Epithelial cell of esophagus (primary cell): ENCODE data around the gene NR1H3.
A peak's percentile ranks its signal among the peaks of the same experiment; 100 is the strongest.

ENCODE experiments used
- DNase-seq: peaks from one replicate; pipeline ENCODE4 v3.0.0; 2010; ENCODE audit warnings: low read depth
- H3K4me3 ChIP-seq: 2 replicates; pipeline ENCODE4 v1.5.1; 2011; ENCODE audit warnings: mild to moderate bottlenecking, low read length, control low read depth
- TF ChIP-seq, protein P1 (sequence below): IDR thresholded peaks from 2 replicates; pipeline ENCODE4 v1.5.1; 2011; ENCODE audit warnings: low read depth, mild to moderate bottlenecking, low read length, control low read depth, inconsistent platforms; ENCODE audit not compliant: insufficient read depth; ENCODE audit errors: missing control alignments

The NR1H3 gene

DNA sequence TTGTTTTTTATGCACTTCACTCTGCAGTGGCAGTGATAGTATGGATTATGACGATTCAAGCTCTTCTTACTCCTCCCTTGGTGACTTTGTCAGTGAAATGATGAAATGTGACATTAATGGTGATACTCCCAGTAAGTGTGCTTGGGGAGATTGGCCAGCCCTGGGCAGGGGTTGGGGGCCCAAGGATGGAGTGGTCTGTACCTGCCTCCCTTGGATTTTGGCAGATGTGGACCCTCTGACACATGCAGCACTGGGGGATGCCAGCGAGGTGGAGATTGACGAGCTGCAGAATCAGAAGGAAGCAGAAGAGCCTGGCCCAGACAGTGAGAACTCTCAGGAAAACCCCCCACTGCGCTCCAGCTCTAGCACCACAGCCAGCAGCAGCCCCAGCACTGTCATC is 26.4 kb downstream of the NR1H3 start:
- TF ChIP-seq, protein P1, sequence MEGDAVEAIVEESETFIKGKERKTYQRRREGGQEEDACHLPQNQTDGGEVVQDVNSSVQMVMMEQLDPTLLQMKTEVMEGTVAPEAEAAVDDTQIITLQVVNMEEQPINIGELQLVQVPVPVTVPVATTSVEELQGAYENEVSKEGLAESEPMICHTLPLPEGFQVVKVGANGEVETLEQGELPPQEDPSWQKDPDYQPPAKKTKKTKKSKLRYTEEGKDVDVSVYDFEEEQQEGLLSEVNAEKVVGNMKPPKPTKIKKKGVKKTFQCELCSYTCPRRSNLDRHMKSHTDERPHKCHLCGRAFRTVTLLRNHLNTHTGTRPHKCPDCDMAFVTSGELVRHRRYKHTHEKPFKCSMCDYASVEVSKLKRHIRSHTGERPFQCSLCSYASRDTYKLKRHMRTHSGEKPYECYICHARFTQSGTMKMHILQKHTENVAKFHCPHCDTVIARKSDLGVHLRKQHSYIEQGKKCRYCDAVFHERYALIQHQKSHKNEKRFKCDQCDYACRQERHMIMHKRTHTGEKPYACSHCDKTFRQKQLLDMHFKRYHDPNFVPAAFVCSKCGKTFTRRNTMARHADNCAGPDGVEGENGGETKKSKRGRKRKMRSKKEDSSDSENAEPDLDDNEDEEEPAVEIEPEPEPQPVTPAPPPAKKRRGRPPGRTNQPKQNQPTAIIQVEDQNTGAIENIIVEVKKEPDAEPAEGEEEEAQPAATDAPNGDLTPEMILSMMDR = no peak
- H3K4me3 ChIP-seq = no peak overlapping the region
- DNase-seq = no peak

DNA sequence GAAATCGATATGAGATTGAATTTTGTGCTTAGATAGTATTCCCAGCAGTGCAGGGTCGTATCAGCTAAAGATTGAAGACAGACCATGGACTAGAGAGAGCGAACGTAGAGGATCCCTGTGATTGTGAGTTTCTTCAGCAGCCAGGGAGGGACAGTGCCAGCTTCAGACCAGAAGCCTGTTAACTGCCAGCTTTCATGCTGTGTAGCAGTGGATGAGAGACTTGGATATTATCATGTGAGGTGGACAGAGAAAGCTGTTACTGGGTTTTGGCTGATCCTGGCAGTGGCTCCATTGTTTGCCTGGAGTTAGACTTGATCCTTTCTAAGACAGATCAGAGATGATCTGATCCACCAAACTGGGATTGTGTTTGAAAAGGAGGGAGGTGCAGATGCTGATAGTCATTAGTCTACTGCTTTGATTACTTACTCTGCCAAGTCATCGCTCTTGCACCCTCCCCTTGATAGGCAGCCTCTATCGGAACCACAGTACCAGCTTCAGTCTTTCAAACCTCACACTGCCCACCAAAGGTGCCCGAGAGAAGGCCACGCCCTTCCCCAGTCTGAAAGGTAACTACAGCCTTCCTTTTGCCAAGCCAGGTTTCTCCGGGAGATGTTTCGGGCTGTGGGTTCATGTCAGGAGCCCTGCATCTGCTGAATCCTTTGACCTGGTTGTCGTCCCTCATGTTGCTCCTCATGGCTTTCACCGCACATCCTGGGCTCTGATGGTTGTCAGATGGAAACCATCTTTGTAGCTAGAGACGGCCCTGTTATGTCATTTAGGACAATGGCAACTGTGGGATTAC is 28.4 kb downstream of the NR1H3 start:
- TF ChIP-seq, protein P1 = no peak
- no peak overlapping the region for H3K4me3 ChIP-seq
- no peak for DNase-seq

DNA sequence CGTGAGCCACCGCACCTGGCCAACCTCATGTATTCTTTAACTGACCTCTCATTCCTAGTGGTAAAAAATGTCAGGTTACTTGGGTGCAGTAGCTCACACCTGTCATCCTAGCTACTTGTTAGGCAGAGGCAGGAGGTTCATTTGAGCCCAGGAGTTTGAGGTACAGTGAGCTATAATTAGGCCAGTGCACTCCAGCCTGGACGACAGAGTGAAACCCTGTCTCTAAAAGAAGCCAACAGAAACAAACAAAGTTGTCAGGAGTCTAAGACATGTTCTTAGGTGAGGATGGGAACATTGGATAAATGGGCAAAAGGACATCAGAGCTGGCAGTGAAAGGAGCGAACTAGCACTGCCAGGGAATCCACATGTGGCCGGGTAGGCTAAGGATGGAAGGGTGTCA is 30.3 kb downstream of the NR1H3 start:
- H3K4me3 ChIP-seq = no peak overlapping the region
- TF ChIP-seq, protein P1 = no peak

DNA sequence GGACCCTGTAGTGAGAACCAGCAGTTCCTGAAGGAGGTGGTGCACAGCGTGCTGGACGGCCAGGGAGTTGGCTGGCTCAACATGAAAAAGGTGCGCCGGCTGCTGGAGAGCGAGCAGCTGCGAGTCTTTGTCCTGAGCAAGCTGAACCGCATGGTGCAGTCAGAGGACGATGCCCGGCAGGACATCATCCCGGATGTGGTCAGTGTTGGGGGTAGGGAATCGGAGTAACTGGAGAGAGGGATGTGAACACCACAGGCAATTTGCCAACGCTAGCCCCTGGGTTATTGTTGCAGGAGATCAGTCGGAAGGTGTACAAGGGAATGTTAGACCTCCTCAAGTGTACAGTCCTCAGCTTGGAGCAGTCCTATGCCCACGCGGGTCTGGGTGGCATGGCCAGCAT is 32.1 kb downstream of the NR1H3 start:
- H3K4me3 ChIP-seq = no peak overlapping the region
- no peak for DNase-seq
- TF ChIP-seq, protein P1 = no peak

More for the DNA sequence above, 30.3 kb downstream of the NR1H3 start:
- no peak for DNase-seq

DNA sequence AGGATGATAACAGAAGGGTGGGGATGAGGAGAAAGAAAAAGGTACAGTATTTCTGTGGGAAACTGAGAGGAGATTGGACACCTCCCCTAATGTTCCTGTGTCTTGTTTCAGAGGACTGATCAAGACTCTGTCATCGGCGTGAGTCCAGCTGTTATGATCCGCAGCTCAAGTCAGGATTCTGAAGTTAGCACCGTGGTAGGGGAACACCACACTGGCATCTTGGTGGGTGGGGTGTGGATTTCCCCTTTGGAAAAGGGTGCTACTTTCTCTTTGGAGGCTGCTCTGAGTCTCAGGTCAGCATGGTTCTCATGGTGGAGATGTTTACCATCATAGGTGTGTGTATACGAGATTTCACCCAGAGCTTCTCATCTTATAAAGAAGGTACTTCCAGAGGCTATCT is 37.6 kb downstream of the NR1H3 start:
- TF ChIP-seq, protein P1 = no peak
- no peak for DNase-seq
- no peak overlapping the region for H3K4me3 ChIP-seq

DNA sequence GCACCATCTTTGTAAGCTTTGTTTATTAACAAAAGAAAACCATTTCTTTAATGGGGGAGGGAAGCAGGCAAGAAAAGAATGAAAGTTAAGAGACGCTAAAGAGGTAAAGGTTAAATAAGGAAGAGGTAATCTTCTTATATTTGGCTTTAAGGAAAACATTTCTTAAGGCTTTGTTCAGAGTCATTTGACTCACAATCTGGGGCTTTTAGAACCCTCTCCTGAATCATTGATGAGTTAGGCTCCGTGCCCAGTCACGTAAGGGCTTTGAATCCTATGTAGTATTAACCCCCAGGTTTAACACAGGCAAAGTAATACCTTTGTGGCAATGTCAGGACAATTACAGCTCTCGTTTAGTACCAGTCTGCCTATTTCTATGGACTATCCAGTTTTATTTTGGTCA is 38.2 kb downstream of the NR1H3 start:
- TF ChIP-seq, protein P1 = no peak

DNA sequence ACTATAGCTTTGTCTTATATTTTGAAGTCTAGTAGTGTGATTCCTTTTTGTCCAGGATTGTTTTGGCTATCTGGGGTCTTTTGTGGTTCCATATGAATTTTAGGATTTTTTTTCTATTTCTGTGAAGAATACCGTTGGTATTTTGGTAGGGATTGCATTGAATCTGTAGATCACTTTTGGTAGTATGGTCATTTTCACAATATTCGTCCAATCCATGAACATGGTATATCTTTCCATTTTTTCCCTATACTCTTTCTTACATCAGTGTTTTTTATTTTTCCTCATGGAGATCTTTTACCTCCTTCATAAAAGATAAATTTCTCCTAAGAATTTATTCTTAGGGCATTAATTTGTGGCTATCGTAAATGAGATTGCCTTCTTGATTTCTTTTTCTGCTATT is 41.3 kb downstream of the NR1H3 start:
- TF ChIP-seq, protein P1 = no peak
- no peak overlapping the region for H3K4me3 ChIP-seq
- DNase-seq = no peak

More for the DNA sequence above, 38.2 kb downstream of the NR1H3 start:
- no peak overlapping the region for H3K4me3 ChIP-seq
- peak; percentile 8 for DNase-seq
